Measurements from ENCODE around the gene NDUFV1.
"Not testable (repeated sequence)": the region's sequence is repeated elsewhere in the genome, so short reads cannot be mapped to it uniquely, and the experiment has no call there.

NDUFV1 gene

GRCh38 chr11:67586568-67587250 is 20.0 kb upstream of the NDUFV1 start:
- DNase-seq (ENCODE audit: low spot score), result no peak

GRCh38 chr11:67588136-67588503 is 18.6 kb upstream of the NDUFV1 start:
- DNase-seq (ENCODE audit: low spot score), result no peak

- not testable (repeated sequence) for DNase-seq (ENCODE audit: low spot score)
Observed at GRCh38 chr11:67588899-67589415, 17.8 kb upstream of the NDUFV1 start.

- DNase-seq (ENCODE audit: low spot score), result no peak
Observed at GRCh38 chr11:67592880-67593564, 13.7 kb upstream of the NDUFV1 start.

GRCh38 chr11:67593565-67593905 is 13.2 kb upstream of the NDUFV1 start:
- no peak for DNase-seq (ENCODE audit: low spot score)

- DNase-seq (ENCODE audit: low spot score), result no peak
Observed at GRCh38 chr11:67594480-67594879, 12.3 kb upstream of the NDUFV1 start.

- no peak for DNase-seq (ENCODE audit: low spot score)
Observed at GRCh38 chr11:67596753-67597300, 9.9 kb upstream of the NDUFV1 start.

GRCh38 chr11:67597458-67597857 is 9.3 kb upstream of the NDUFV1 start:
- not testable (repeated sequence) for DNase-seq (ENCODE audit: low spot score)

- not testable (repeated sequence) for DNase-seq (ENCODE audit: low spot score)
Observed at GRCh38 chr11:67597963-67598362, 8.8 kb upstream of the NDUFV1 start.

- no peak for DNase-seq (ENCODE audit: low spot score)
Observed at GRCh38 chr11:67599149-67599548, 7.6 kb upstream of the NDUFV1 start.

- DNase-seq (ENCODE audit: low spot score), result no peak
Observed at GRCh38 chr11:67600324-67601029, 6.3 kb upstream of the NDUFV1 start.

- DNase-seq (ENCODE audit: low spot score), result no peak
Observed at GRCh38 chr11:67601098-67601497, 5.6 kb upstream of the NDUFV1 start.

- not testable (repeated sequence) for DNase-seq (ENCODE audit: low spot score)
Observed at GRCh38 chr11:67604119-67604518, 2.6 kb upstream of the NDUFV1 start.

- no peak for DNase-seq (ENCODE audit: low spot score)
Observed at GRCh38 chr11:67604815-67605214, 1.9 kb upstream of the NDUFV1 start.

- DNase-seq (ENCODE audit: low spot score), result no peak
Observed at GRCh38 chr11:67605231-67606011, 1.3 kb upstream of the NDUFV1 start.

GRCh38 chr11:67606093-67606491 is 644 bp upstream of the NDUFV1 start:
- DNase-seq (ENCODE audit: low spot score), result no peak

GRCh38 chr11:67607507-67607906 is 771 bp downstream of the NDUFV1 start:
- no peak for DNase-seq (ENCODE audit: low spot score)

- no peak for DNase-seq (ENCODE audit: low spot score)
Observed at GRCh38 chr11:67608486-67608885, 1.8 kb downstream of the NDUFV1 start.

- no peak for DNase-seq (ENCODE audit: low spot score)
Observed at GRCh38 chr11:67609316-67609715, 2.6 kb downstream of the NDUFV1 start.

GRCh38 chr11:67610302-67610868 is 3.6 kb downstream of the NDUFV1 start:
- DNase-seq (ENCODE audit: low spot score), result no peak

- DNase-seq (ENCODE audit: low spot score), result no peak
Observed at GRCh38 chr11:67611165-67611564, 4.4 kb downstream of the NDUFV1 start.
